Measurements from ENCODE around the gene FKBP10. TPM values are rescaled to one million over a fixed set of nuclear protein-coding genes. Genes with fewer than 3 reads are reported as not detected.
A peak's percentile ranks its signal among the peaks of the same experiment; 100 is the strongest.
"Not testable (repeated sequence)": the region's sequence is repeated elsewhere in the genome, so short reads cannot be mapped to it uniquely, and the experiment has no call there.

Gene FKBP10
- total RNA-seq, 1 donor from 2014 or later: 73.3 TPM

DNA sequence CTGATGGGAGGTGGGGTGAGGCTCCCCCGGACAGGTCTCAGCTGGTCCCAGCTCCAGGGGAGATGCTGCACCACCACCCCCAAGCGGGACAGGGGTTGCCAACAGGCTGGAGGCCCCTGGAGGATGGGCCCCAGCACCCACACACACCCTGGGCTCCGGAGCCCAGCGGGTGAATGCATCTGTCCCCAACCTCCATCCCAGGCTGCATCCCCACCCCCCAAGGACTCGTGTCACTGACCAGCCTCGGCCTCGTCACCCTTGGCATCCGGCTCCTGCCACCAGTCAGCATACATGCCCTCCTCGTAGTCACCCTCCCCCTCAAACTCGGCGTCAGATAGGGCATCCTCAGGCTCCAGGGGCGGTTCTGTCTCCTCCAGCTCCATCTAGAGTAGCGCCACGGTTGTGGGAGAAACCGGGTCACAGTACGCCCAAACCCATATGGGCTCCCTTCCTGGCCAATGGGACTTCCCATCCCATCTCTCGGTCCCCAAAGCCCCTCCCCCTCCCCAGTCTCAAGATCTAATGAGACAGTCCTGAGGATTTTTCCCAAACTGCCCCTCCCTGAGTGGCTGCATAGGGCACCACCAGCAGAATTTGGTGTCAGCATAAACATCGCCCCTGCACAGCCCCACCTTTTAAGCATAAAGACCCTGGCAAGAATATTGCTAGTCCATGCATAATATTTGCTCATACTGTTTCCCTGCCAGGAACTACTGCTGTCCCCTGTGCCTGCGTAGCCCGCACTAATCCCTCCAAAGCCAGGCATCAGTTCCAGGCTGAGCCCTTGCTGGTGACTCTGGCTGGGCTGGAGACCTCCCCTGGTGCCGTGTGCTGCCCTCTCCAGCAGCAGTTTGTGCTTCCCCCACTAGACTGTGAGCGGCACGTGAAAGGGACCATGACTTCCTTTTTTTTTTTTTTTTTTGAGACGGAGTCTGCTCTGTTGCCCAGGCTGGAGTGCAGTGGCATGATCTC is 9.5 kb upstream of the FKBP10 start:
- ATAC-seq (no peak), DNase-seq (ENCODE audit: low spot score) (no peak)
- intact Hi-C loops (cut with DNase I): no loop called here

DNA sequence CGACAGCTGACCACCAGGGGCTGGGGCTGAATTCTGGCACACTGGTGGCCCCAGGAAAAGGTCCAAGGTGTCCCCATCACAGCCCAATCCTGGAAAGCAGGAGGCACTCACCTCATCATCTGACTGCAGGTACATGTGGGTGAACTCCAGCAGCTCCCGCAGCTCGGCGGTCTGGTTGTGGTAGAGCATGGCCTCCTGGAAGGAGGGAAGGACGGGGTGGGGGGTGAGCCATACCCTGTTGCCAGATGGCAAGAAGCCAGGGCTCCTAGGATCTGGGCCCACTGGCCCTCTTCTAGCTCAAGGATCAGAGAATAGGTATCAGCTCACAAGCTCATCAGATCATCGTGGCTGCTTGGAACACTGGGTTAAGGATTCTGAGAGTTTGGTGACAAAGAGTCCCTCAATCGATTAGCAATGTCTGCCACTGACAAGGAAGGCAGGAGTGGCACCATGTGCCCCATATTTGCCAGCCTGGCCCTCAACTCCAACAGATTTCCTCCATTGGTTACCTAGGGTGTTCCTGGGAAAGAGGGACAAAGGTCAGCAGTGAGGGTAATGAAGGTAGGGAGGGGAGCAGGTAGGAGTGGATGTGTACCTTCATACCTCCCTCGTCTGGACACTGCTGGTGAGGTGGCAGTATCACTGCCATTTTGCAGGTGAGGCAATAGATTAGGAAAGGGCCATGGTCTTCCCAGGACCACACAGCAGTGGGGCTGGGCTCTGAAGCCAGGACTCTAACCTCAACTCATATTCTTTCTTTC is 5.9 kb upstream of the FKBP10 start:
- ATAC-seq (no peak), DNase-seq (ENCODE audit: low spot score) (no peak)
- intact Hi-C loops (cut with DNase I): no loop called here

- intact Hi-C loops (cut with DNase I): no loop called here
- ATAC-seq: no peak
- DNase-seq (ENCODE audit: low spot score): no peak
Measured at GRCh38 chr17:41810659-41811548, 1.9 kb upstream of the FKBP10 start.

- intact Hi-C loops (cut with DNase I): no loop called here
- ATAC-seq: peak; percentile 83
- DNase-seq (ENCODE audit: low spot score): peak; percentile 85
Measured at GRCh38 chr17:41811549-41812380, 1.0 kb upstream of the FKBP10 start, which contains the start of gene P3H4. P3H4 (minus strand) TSS chr17:41811949; CDS start chr17:41811915, 34 bp downstream.

- ATAC-seq (no peak), DNase-seq (ENCODE audit: low spot score) (no peak)
- intact Hi-C loops (cut with DNase I): no loop called here
Measured at GRCh38 chr17:41813152-41813680, 412 bp downstream of the FKBP10 start.

DNA sequence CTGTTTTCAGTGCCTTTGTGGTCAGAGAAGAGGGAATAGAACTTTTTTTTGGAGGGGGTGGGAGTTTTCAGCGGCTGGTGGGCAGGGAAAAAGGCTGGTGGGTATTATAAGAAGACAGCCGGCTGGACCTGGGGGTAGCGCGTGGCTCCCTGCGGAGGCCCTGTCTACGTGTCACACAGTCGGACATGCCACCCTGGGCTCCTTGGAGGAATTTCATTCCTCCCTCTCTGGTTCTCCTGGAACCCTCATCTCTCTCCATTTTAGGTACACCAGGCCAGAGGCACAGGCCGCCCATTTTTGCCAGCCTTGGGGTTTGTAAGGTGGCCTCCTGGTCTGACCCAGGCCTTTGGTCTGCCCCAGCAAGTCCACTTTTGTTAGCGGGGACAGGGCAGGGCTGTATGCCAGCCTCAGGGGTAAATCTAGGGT is 908 bp downstream of the FKBP10 start:
- ATAC-seq: no peak
- no peak for DNase-seq (ENCODE audit: low spot score)
- intact Hi-C loops (cut with DNase I): no loop called here

GRCh38 chr17:41814195-41814594 is 1.4 kb downstream of the FKBP10 start:
- ATAC-seq: no peak
- intact Hi-C loops (cut with DNase I): no loop called here
- no peak for DNase-seq (ENCODE audit: low spot score)

- ATAC-seq: no peak
- intact Hi-C loops (cut with DNase I): no loop called here
- DNase-seq (ENCODE audit: low spot score): no peak
Measured at GRCh38 chr17:41816637-41817320, 4.0 kb downstream of the FKBP10 start.

GRCh38 chr17:41818024-41818423 is 5.2 kb downstream of the FKBP10 start:
- ATAC-seq: no peak
- intact Hi-C loops (cut with DNase I): no loop called here
- DNase-seq (ENCODE audit: low spot score): no peak

- no peak for ATAC-seq
- intact Hi-C loops (cut with DNase I): no loop called here
- DNase-seq (ENCODE audit: low spot score): no peak
Measured at GRCh38 chr17:41821776-41822175, 9.0 kb downstream of the FKBP10 start.

GRCh38 chr17:41822216-41823140 is 9.7 kb downstream of the FKBP10 start:
- intact Hi-C loops (cut with DNase I): no loop called here
- no peak for DNase-seq (ENCODE audit: low spot score)
- ATAC-seq: no peak

GRCh38 chr17:41823141-41823524 is 10.3 kb downstream of the FKBP10 start:
- ATAC-seq (no peak), DNase-seq (ENCODE audit: low spot score) (no peak)
- intact Hi-C loops (cut with DNase I): no loop called here

GRCh38 chr17:41823580-41823979 is 10.8 kb downstream of the FKBP10 start:
- intact Hi-C loops (cut with DNase I): no loop called here
- DNase-seq (ENCODE audit: low spot score) (no peak), ATAC-seq (no peak)

DNA sequence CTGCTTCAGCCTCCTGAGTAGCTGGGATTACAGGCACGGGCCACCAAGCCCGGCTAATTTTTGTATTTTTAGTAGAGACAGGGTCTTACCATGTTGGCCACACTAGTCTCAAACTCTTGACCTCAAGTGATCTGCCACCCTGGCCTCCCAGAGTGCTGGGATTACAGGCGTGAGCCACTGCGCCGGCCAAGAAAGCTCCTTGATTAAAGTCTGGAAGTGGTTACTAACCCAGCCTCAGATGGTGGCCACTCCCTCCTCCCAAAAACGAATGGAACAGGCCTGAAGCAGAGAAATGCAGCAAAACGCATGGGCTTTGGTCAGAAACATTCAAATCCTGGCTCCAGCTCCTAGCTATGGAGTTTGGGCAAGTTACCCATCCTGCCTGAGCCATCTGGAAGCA is 11.3 kb downstream of the FKBP10 start:
- intact Hi-C loops (cut with DNase I): no loop called here

GRCh38 chr17:41825175-41825845 is 12.5 kb downstream of the FKBP10 start:
- no peak for ATAC-seq
- intact Hi-C loops (cut with DNase I): no loop called here
- no peak for DNase-seq (ENCODE audit: low spot score)

More for the DNA sequence above, 11.3 kb downstream of the FKBP10 start:
- peak; percentile 54 for ATAC-seq
- no peak for DNase-seq (ENCODE audit: low spot score)

GRCh38 chr17:41829961-41830360 is 17.2 kb downstream of the FKBP10 start:
- ATAC-seq; DNase-seq (ENCODE audit: low spot score): not testable (repeated sequence)

More at GRCh38 chr17:41829961-41830360, 17.2 kb downstream of the FKBP10 start:
- intact Hi-C loops (cut with DNase I): not testable (repeated sequence)

Data from sciatic nerve (tissue), 2 donors.